Natural killer cell (primary cell): ENCODE results near the gene RFX3. TPM values are rescaled to one million over a fixed set of nuclear protein-coding genes. Genes with fewer than 3 reads are reported as not detected.

Source experiments
- ATAC-seq, 3 donors: fragments of 150-1000 bp in 2 of 3; fragments of 200-7000 bp in 1 of 3; cut with Tn5 transposase; 1 replicate in 1 of 3; 2 replicates in 2 of 3; pipeline ENCODE4 v1.10.0; 2021; ENCODE audit warnings: mild to moderate bottlenecking in 2 of 3, moderate library complexity in 2 of 3
- DNase-seq, 2 donors: peaks; one replicate each; pipeline versions ENCODE4 v3.0.0 to v3.0.0-alpha.2; 2013 to 2021; ENCODE audit warnings: mixed read lengths in 1 of 2
- H3K27ac ChIP-seq: one replicate; pipeline ENCODE4 v1.5.1; 2013; ENCODE audit warnings: mild to moderate bottlenecking, low read length
- H3K27me3 ChIP-seq: one replicate; pipeline ENCODE4 v1.6.1; 2013; ENCODE audit warnings: low read length; ENCODE audit not compliant: control insufficient read depth, insufficient read depth
- H3K36me3 ChIP-seq: one replicate; pipeline ENCODE4 v1.6.1; 2013; ENCODE audit warnings: low read length; ENCODE audit not compliant: control insufficient read depth, insufficient read depth
- H3K4me1 ChIP-seq: one replicate; pipeline ENCODE4 v1.6.1; 2013; ENCODE audit warnings: low read length; ENCODE audit not compliant: control insufficient read depth, insufficient read depth
- H3K4me3 ChIP-seq: one replicate; pipeline ENCODE4 v1.5.1; 2013; ENCODE audit warnings: low read length
- H3K9me3 ChIP-seq: one replicate; pipeline ENCODE4 v1.6.1; 2013; ENCODE audit warnings: low read length; ENCODE audit not compliant: control insufficient read depth, insufficient read depth
- H3K27ac Mint-ChIP-seq, 2 donors: one replicate each; pipeline ENCODE4 v1.8.0; 2022; ENCODE audit warnings: mild to moderate bottlenecking in 2 of 2, mixed read lengths in 2 of 2, moderate library complexity in 1 of 2
- H3K27me3 Mint-ChIP-seq, 2 donors: one replicate each; pipeline ENCODE4 v1.8.0; 2022; ENCODE audit warnings: low read depth in 2 of 2, mixed read lengths in 2 of 2
- H3K36me3 Mint-ChIP-seq: one replicate; pipeline ENCODE4 v1.8.0; 2022; ENCODE audit warnings: mixed read lengths
- H3K4me1 Mint-ChIP-seq, 2 donors: one replicate each; pipeline ENCODE4 v1.8.0; 2022; ENCODE audit warnings: mixed read lengths in 2 of 2
- H3K4me3 Mint-ChIP-seq: one replicate; pipeline ENCODE4 v1.8.0; 2022; ENCODE audit warnings: mild to moderate bottlenecking, moderate library complexity, mixed read lengths
- H3K9me3 Mint-ChIP-seq, 2 donors: one replicate each; pipeline ENCODE4 v1.8.0; 2022; ENCODE audit warnings: mixed read lengths in 2 of 2
- WGBS: methylation state at CpG from one replicate; pipeline ENCODE4 v1.1.7; 2013; ENCODE audit warnings: missing lambda C conversion rate; ENCODE audit not compliant: insufficient coverage; 5-methylcytosine and 5-hydroxymethylcytosine counted together
- intact Hi-C: fragments of 100-400 bp; cut with micrococcal nuclease; formaldehyde crosslinking; loops from one replicate; pipeline ENCODE4 v1.14.2; 2022
- total RNA-seq, 4 donors: library from RNA; stranded (reverse); fragments of 120-200 nt in 1 of 4; gene quantifications; one replicate each; pipeline versions ENCODE4 v1.2.3 to v1.2.4, GENCODE V29; 2013 to 2022
- TF ChIP-seq, protein P1 (sequence below): fragments of 200-600 bp; IDR thresholded peaks from one replicate; pipeline ENCODE4 v1.8.0; 2022; ENCODE audit warnings: antibody characterized with exemption

RFX3 gene
- total RNA-seq, 3 donors from 2014 or later (not counting 1 experiment from before 2014, with no cell fraction given), result 24.0 to 30.6 (median 30.0) TPM

DNA sequence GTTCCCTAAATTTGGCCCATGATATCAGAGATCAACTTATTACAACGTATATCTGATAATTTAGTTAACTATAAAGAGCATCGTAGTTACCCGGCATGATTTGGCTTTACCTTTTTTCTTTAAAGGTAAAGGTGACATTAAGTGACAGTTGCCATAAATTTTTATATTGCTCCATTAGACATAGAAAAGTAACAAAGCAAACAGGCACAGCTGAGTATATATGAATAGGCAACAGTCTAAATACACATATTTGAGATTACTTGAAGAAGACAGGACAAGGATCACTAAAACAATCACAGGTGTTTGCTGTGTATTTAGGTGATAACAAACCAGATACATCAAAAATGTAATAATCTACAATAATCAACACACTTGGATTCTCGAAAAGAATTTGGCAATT is 34.8 kb downstream of the RFX3 start:
- H3K4me3 Mint-ChIP-seq, result no peak overlapping the region
- no peaks in the 10 kb centered on the region for H3K36me3 Mint-ChIP-seq
- TF ChIP-seq, protein P1, sequence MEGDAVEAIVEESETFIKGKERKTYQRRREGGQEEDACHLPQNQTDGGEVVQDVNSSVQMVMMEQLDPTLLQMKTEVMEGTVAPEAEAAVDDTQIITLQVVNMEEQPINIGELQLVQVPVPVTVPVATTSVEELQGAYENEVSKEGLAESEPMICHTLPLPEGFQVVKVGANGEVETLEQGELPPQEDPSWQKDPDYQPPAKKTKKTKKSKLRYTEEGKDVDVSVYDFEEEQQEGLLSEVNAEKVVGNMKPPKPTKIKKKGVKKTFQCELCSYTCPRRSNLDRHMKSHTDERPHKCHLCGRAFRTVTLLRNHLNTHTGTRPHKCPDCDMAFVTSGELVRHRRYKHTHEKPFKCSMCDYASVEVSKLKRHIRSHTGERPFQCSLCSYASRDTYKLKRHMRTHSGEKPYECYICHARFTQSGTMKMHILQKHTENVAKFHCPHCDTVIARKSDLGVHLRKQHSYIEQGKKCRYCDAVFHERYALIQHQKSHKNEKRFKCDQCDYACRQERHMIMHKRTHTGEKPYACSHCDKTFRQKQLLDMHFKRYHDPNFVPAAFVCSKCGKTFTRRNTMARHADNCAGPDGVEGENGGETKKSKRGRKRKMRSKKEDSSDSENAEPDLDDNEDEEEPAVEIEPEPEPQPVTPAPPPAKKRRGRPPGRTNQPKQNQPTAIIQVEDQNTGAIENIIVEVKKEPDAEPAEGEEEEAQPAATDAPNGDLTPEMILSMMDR, result no peak
- intact Hi-C loops, result no loop called here
- ATAC-seq (no peak), DNase-seq (no peak)
- Histone ChIP-seq H3K4me3 (no peak overlapping the region), H3K9me3 (no peaks in the 10 kb centered on the region), H3K27ac (no peak overlapping the region), H3K27me3 (no peaks in the 10 kb centered on the region), H3K36me3 (no peaks in the 10 kb centered on the region), H3K4me1 (no peaks in the 10 kb centered on the region)
- no peaks in the 10 kb centered on the region for H3K27me3 Mint-ChIP-seq
- peaks cover 0 to 17% of the 10 kb centered on the region in 2 donors for H3K4me1 Mint-ChIP-seq
- no peaks in the 10 kb centered on the region for H3K9me3 Mint-ChIP-seq
- H3K27ac Mint-ChIP-seq, result no peak overlapping the region
- 100% methylated on average over 1 of the region's 4 CpGs for WGBS

DNA sequence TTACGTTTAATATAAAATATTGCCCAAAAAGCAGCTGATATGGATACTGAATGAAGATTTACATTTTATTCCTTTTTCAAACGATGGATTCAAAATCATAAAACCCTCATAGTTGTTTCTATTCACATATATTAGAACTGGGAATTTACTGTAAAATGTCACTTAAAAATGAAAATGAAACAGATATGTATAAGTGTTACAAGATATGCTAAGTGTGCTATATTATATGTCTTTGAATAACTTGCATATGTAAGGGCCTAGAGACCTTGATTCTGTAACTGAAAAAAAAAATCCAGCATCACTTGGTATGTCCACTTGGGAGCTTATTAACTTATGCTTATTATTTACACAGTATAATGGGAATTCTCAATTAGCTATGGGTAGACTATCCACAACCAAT is 43.2 kb downstream of the RFX3 start:
- Mint-ChIP-seq H3K9me3 (no peaks in the 10 kb centered on the region), H3K27me3 (no peaks in the 10 kb centered on the region), H3K36me3 (peaks cover 12% of the 10 kb centered on the region), H3K27ac (no peak overlapping the region), H3K4me3 (no peak overlapping the region), H3K4me1 (peaks cover 14 to 16% of the 10 kb centered on the region in 2 donors)
- no peak overlapping the region for H3K4me3 ChIP-seq
- ATAC-seq (peak in 2 of 3 donors; percentile 35 to 57), DNase-seq (no peak)
- no peaks in the 10 kb centered on the region for H3K9me3 ChIP-seq
- H3K27me3 ChIP-seq, result no peaks in the 10 kb centered on the region
- TF ChIP-seq, protein P1, result no peak
- intact Hi-C loops, result no loop called here
- H3K4me1 ChIP-seq, result no peaks in the 10 kb centered on the region
- WGBS, result no CpG with 5 or more reads among the region's 2 CpGs
- H3K36me3 ChIP-seq, result peaks cover 7% of the 10 kb centered on the region
- no peak overlapping the region for H3K27ac ChIP-seq

DNA sequence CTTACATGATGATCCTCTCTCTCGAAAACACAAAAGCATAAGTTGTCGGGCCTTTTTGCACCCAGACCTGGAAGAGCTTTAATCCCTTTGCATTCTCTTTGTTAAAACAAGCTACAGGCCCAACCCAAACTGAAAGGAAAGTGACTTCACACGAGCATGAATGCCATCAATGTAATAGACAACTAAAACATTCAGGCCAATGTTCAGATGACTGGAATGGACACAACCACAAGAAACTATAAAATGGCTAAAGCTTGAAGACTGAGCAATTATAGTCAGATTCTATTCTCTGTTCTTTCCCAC is 45.5 kb downstream of the RFX3 start:
- TF ChIP-seq, protein P1, result no peak
- intact Hi-C loops, result no loop called here
- Mint-ChIP-seq H3K27me3 (no peaks in the 10 kb centered on the region), H3K4me1 (peaks cover 28 to 30% of the 10 kb centered on the region in 2 donors), H3K27ac (peak overlapping the region; percentile 95), H3K9me3 (no peaks in the 10 kb centered on the region), H3K36me3 (peaks cover 14% of the 10 kb centered on the region), H3K4me3 (no peak overlapping the region)
- Histone ChIP-seq H3K27ac (no peak overlapping the region), H3K36me3 (peaks cover 7% of the 10 kb centered on the region), H3K9me3 (no peaks in the 10 kb centered on the region), H3K4me1 (no peaks in the 10 kb centered on the region), H3K27me3 (no peaks in the 10 kb centered on the region), H3K4me3 (no peak overlapping the region)
- DNase-seq, result no peak
- 91% methylated on average over 3 of the region's 3 CpGs for WGBS
- no peak for ATAC-seq

DNA sequence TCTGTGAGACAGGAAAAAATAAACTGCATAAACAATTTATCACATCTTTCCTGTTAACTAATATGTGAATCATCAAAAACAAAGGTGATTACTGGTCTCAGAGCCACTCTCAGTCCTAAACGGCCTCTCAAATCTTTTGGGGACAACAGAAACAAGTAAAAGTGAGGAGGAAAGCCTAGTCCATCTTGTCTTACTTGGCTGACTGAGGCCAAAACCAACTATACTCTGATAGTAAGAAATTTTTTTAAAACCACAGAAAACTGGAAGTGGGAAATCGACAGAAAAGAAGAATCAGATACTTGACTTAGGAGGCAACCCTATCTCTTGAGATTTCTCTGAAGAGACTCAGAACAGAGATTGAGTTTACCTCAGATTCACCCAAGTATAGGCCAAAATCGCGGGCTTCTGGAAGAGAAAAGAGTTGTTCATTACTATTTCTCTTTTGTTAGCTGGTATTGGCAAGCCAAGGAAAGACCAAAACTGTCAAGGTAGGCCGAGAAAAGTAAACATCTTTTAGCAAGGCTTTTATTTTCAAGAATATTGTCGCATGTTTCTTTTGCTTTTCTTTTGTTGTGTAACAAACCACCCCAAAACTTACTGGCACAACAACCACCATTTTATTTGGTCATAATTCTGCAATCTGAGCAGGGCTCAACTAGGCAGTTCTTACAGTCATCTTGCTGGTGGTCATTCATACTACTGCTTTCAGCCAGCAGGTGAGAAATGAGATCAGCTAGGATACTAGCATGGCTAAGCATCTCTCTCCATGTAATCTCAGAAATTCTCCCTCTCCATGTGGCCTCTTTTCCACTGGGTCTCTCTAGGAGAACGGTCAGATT is 46.1 kb downstream of the RFX3 start:
- TF ChIP-seq, protein P1, result no peak
- DNase-seq, result no peak
- intact Hi-C loops, result no loop called here
- peak overlapping the region; percentile 56 for H3K27ac ChIP-seq
- H3K27ac Mint-ChIP-seq, result peak overlapping the region; percentile 95
- H3K4me3 ChIP-seq, result no peak overlapping the region
- H3K9me3 Mint-ChIP-seq, result no peaks in the 10 kb centered on the region
- peaks cover 30 to 34% of the 10 kb centered on the region in 2 donors for H3K4me1 Mint-ChIP-seq
- H3K36me3 ChIP-seq, result peaks cover 7% of the 10 kb centered on the region
- no peak overlapping the region for H3K4me3 Mint-ChIP-seq
- H3K36me3 Mint-ChIP-seq, result peaks cover 14% of the 10 kb centered on the region
- no peaks in the 10 kb centered on the region for H3K9me3 ChIP-seq
- H3K27me3 Mint-ChIP-seq, result no peaks in the 10 kb centered on the region
- no peaks in the 10 kb centered on the region for H3K4me1 ChIP-seq
- ATAC-seq, result no peak
- H3K27me3 ChIP-seq, result no peaks in the 10 kb centered on the region
- 70% methylated on average over 7 of the region's 7 CpGs for WGBS
